ENCODE results near the gene DCST2. TPM values are rescaled to one million over a fixed set of nuclear protein-coding genes. Genes with fewer than 3 reads are reported as not detected.
A peak's percentile ranks its signal among the peaks of the same experiment; 100 is the strongest.

Gene DCST2
- total and polyA plus RNA-seq, 9 of the 15 experiments (the other 6 are each of a cell fraction or from before 2014, with no cell fraction given): 0.09 to 0.49 (median 0.11) TPM; not detected in 3

GRCh38 chr1:155077346-155077745, 43.8 kb upstream of the DCST2 start:
- ATAC-seq (peak; percentile 14; the same call in 2 of the 3 replicates), DNase-seq (ENCODE audit: extremely low read depth in 1 of 4, low spot score in 3 of 4) (peak; percentile 60 to 74 (median 62)), FAIRE-seq (peak; percentile 76)
- Histone ChIP-seq H3K4me1 (replicated peaks in 1 of 2; ENCODE audit: control insufficient read depth in 2 of 2, insufficient read depth in 2 of 2, low read length in 2 of 2) (peaks cover 40 to 57% of the 10 kb centered on the region in 2 experiments), H3K27ac (ENCODE audit: extremely low read depth, low read depth, low read length) (peak overlapping the region; percentile 34; the same call in 2 of the 3 replicates), H3K79me2 (ENCODE audit: control insufficient read depth, insufficient read depth, low read length) (peaks cover 3% of the 10 kb centered on the region; the same call in 2 of the 3 replicates), H3K4me3 (no peak overlapping the region), H3K9me1 (ENCODE audit: control insufficient read depth, insufficient read depth, low read length) (peaks cover 6% of the 10 kb centered on the region), H4K20me1 (replicated peaks; ENCODE audit: control insufficient read depth, insufficient read depth, low read length) (peaks cover 8% of the 10 kb centered on the region; the same call in 1 of the 2 replicates), H3K9ac (ENCODE audit: insufficient read depth in 1 of 2, low read depth in 2 of 2, low read length in 2 of 2) (peak overlapping the region; percentile 52 to 88; a peak in 3 of 4 replicates), H3K9me3 (replicated peaks; ENCODE audit: control insufficient read depth, insufficient read depth, low read depth, low read length) (no peaks in the 10 kb centered on the region), H3K27me3 (ENCODE audit: control insufficient read depth in 2 of 2, insufficient read depth in 2 of 2, low read length in 2 of 2) (peaks cover 3 to 8% of the 10 kb centered on the region in 2 experiments; a peak in 2 of 5 replicates), H3K4me2 (ENCODE audit: insufficient read depth, low read length) (peak overlapping the region; percentile 66), H2AFZ (ENCODE audit: low read depth, low read length) (peak overlapping the region; percentile 87; the same call in 1 of the 2 replicates), H3K36me3 (ENCODE audit: control insufficient read depth, insufficient read depth, low read length) (no peaks in the 10 kb centered on the region)
- intact Hi-C loops (cut with micrococcal nuclease) (loop anchor here (5.0 kb wide), 1 partner anchor 75 kb away; the partner anchor contains the start of gene ZBTB7B), in situ Hi-C loops (cut with MboI) (no loop called here)
- BruUV-seq (replicated peaks): no TSS peak
- ChIA-PET POLR2A (interaction anchor here (0.5 to 1.7 kb wide), 2 partner anchors 25 to 96 kb away, joined by 3 to 5 read pairs; partner anchors contain the start of gene KRTCAP2), CTCF (ENCODE audit: low intra/inter-chr PET ratio) (interaction anchor here (0.6 to 9.0 kb wide), 2 partner anchors 15 to 1123 kb away, joined by 3 to 153 read pairs; partner anchors contain the start of gene EFNA4)
- 6% methylated on average over 3 of the region's 3 CpGs for WGBS (ENCODE audit: insufficient coverage, low coverage, missing lambda C conversion rate)
- 0 out of 2 replicates have a peak, but pooled peaks have one; percentile 14 for TF ChIP-seq SOX6 (IDR thresholded peaks at IDR 0.05)
- TF ChIP-seq, protein P1, sequence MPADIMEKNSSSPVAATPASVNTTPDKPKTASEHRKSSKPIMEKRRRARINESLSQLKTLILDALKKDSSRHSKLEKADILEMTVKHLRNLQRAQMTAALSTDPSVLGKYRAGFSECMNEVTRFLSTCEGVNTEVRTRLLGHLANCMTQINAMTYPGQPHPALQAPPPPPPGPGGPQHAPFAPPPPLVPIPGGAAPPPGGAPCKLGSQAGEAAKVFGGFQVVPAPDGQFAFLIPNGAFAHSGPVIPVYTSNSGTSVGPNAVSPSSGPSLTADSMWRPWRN (IDR thresholded peaks at IDR 0.05; ENCODE audit: low read depth): 0 out of 2 replicates have a peak, but pooled peaks have one; percentile 19
- no peak for TF ChIP-seq ZSCAN32 (CRISPR knock-in tag; IDR thresholded peaks at IDR 0.05)
- peak; percentile 45; the same call in 1 of the 2 replicates for TF ChIP-seq POLR2AphosphoS5 (IDR thresholded peaks at IDR 0.05; ENCODE audit: control insufficient read depth, insufficient read depth, low read depth, low read length)
- no peak for TF ChIP-seq ETS2 (tag; IDR thresholded peaks at IDR 0.05; ENCODE audit: borderline replicate concordance, poor library complexity, severe bottlenecking)
- no peak for TF ChIP-seq NRF1 (conservative IDR thresholded peaks at IDR 0.05 in 1 of 2, IDR thresholded peaks at IDR 0.05 in 1 of 2)
- TF ChIP-seq BHLHE40 (IDR thresholded peaks at IDR 0.05; ENCODE audit: low read length): peak; percentile 37; the same call in 1 of the 2 replicates
- TF ChIP-seq, protein P2, sequence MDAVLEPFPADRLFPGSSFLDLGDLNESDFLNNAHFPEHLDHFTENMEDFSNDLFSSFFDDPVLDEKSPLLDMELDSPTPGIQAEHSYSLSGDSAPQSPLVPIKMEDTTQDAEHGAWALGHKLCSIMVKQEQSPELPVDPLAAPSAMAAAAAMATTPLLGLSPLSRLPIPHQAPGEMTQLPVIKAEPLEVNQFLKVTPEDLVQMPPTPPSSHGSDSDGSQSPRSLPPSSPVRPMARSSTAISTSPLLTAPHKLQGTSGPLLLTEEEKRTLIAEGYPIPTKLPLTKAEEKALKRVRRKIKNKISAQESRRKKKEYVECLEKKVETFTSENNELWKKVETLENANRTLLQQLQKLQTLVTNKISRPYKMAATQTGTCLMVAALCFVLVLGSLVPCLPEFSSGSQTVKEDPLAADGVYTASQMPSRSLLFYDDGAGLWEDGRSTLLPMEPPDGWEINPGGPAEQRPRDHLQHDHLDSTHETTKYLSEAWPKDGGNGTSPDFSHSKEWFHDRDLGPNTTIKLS (IDR thresholded peaks at IDR 0.05; ENCODE audit: borderline replicate concordance, low read depth): no peak
- TF ChIP-seq ZBTB49 (CRISPR knock-in tag; IDR thresholded peaks at IDR 0.05; ENCODE audit: borderline replicate concordance): no peak
- 0 out of 2 replicates have a peak, but pooled peaks have one; percentile 1 for TF ChIP-seq JUND (IDR thresholded peaks at IDR 0.05; ENCODE audit: borderline replicate concordance, low read depth, low read length)
- TF ChIP-seq JUND (tag; IDR thresholded peaks at IDR 0.05; ENCODE audit: borderline replicate concordance, low read depth, low read length): no peak
- TF ChIP-seq SMARCA4 (IDR thresholded peaks at IDR 0.05): 0 out of 2 replicates have a peak, but pooled peaks have one; percentile 34
- TF ChIP-seq RNF2 (IDR thresholded peaks at IDR 0.05): 0 out of 2 replicates have a peak, but pooled peaks have one; percentile 25
- TF ChIP-seq ARID1B (IDR thresholded peaks at IDR 0.05): peak; percentile 57; the same call in 1 of the 2 replicates
- TF ChIP-seq, protein P3, sequence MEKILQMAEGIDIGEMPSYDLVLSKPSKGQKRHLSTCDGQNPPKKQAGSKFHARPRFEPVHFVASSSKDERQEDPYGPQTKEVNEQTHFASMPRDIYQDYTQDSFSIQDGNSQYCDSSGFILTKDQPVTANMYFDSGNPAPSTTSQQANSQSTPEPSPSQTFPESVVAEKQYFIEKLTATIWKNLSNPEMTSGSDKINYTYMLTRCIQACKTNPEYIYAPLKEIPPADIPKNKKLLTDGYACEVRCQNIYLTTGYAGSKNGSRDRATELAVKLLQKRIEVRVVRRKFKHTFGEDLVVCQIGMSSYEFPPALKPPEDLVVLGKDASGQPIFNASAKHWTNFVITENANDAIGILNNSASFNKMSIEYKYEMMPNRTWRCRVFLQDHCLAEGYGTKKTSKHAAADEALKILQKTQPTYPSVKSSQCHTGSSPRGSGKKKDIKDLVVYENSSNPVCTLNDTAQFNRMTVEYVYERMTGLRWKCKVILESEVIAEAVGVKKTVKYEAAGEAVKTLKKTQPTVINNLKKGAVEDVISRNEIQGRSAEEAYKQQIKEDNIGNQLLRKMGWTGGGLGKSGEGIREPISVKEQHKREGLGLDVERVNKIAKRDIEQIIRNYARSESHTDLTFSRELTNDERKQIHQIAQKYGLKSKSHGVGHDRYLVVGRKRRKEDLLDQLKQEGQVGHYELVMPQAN (IDR thresholded peaks at IDR 0.05; ENCODE audit: borderline replicate concordance): no peak

Measured in K562 (cell line).